Bronchial epithelial cell (primary cell): Measurements from ENCODE around the gene LAMA2. TPM values are rescaled to one million over a fixed set of nuclear protein-coding genes. Genes with fewer than 3 reads are reported as not detected.
A peak's percentile ranks its signal among the peaks of the same experiment; 100 is the strongest.

Source experiments
- DNase-seq: peaks from one replicate; pipeline ENCODE4 v3.0.0-alpha.2; 2010; ENCODE audit warnings: low read depth
- FAIRE-seq: peaks from 2 replicates; lab custom pipeline; 2011; peaks lifted over from hg19 to GRCh38; lab: Jason Lieb, UNC
- H3K27me3 ChIP-seq: 2 replicates; pipeline ENCODE4 v1.5.1; 2011; ENCODE audit warnings: low read length; ENCODE audit not compliant: control insufficient read depth, insufficient read depth
- H3K36me3 ChIP-seq: 2 replicates; pipeline ENCODE4 v1.5.1; 2011; ENCODE audit warnings: low read length; ENCODE audit not compliant: control insufficient read depth, insufficient read depth
- H3K4me3 ChIP-seq: 2 replicates; pipeline ENCODE4 v1.5.1; 2011; ENCODE audit warnings: mild to moderate bottlenecking, low read depth, low read length, control low read depth
- total RNA-seq: library from RNA; depleted of rRNA; stranded (reverse); fragments of >200 nt; gene quantifications from 2 replicates; pipeline ENCODE4 v1.2.1, GENCODE V29; 2014
- TF ChIP-seq, protein P1 (sequence below): IDR thresholded peaks from 2 replicates; pipeline ENCODE4 v1.5.1; 2011; ENCODE audit warnings: mild to moderate bottlenecking, moderate library complexity, low read length, control low read depth, inconsistent platforms; ENCODE audit not compliant: insufficient read depth, severe bottlenecking

LAMA2 gene
- total RNA-seq, 1 donor from 2014 or later, result 2.6 TPM

DNA sequence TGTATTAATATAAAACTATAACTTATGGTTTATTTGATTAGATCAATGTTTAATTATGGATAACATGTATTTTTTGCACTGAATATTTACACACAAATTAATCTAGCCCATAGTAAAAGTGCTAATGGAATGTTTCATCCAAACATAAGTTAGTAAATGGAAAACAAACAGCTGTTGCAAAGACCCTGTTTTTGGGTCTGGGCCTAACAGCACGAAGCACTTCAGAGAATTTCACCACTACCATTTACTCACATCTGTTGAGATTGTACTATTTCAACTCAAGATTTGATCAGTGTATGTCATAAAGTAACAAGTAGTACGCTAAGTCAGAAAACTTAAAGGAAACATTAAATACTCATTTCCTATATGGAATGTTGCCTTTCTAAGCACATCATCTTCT lies 359.6 kb downstream of the LAMA2 start:
- H3K36me3 ChIP-seq, result no peaks in the 10 kb centered on the region
- FAIRE-seq (no peak), DNase-seq (no peak)
- TF ChIP-seq, protein P1, sequence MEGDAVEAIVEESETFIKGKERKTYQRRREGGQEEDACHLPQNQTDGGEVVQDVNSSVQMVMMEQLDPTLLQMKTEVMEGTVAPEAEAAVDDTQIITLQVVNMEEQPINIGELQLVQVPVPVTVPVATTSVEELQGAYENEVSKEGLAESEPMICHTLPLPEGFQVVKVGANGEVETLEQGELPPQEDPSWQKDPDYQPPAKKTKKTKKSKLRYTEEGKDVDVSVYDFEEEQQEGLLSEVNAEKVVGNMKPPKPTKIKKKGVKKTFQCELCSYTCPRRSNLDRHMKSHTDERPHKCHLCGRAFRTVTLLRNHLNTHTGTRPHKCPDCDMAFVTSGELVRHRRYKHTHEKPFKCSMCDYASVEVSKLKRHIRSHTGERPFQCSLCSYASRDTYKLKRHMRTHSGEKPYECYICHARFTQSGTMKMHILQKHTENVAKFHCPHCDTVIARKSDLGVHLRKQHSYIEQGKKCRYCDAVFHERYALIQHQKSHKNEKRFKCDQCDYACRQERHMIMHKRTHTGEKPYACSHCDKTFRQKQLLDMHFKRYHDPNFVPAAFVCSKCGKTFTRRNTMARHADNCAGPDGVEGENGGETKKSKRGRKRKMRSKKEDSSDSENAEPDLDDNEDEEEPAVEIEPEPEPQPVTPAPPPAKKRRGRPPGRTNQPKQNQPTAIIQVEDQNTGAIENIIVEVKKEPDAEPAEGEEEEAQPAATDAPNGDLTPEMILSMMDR, result no peak
- H3K4me3 ChIP-seq, result no peak overlapping the region
- H3K27me3 ChIP-seq, result no peaks in the 10 kb centered on the region

DNA sequence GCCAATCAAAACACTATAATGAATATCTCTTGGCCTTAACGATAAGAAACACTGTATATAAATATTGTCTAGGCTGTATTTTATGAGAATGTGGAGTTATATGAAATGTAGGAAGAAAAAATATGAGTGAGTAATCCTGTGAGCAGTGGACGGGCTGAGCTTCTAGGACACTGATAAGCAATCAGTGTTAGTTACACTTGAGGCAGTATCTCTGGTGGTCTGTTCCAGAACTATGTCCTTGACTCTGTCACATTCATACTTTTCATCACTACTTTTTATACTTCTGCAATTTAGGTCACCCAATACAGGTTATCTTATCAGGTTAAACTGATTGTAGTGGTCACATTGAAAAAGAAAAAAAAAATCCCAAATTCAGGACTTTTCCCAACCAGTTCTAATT lies 360.4 kb downstream of the LAMA2 start:
- TF ChIP-seq, protein P1, result no peak
- no peaks in the 10 kb centered on the region for H3K36me3 ChIP-seq
- FAIRE-seq (no peak), DNase-seq (no peak)
- H3K27me3 ChIP-seq, result no peaks in the 10 kb centered on the region
- no peak overlapping the region for H3K4me3 ChIP-seq

DNA sequence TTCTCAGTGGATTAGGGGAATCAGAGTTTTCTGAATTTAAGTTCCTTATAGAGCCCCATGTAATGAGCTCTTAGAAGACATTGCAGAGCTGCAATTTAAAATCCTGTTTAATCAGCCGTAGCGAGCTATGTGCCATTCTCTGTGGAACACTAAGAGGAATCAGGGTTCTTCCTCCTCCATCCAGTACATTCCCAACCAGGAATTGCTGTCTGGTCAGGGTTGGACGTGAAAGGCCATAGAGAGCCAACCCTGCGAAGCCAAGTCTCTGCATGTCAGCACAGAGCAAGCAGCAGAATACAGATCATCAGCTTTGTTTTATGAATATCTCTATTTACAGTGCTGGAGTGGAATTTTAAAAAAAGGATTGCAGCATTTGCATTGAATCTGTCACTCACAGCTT lies 366.0 kb downstream of the LAMA2 start:
- Histone ChIP-seq H3K36me3 (no peaks in the 10 kb centered on the region), H3K27me3 (no peaks in the 10 kb centered on the region), H3K4me3 (no peak overlapping the region)
- FAIRE-seq, result no peak
- DNase-seq, result no peak
- TF ChIP-seq, protein P1, result no peak

DNA sequence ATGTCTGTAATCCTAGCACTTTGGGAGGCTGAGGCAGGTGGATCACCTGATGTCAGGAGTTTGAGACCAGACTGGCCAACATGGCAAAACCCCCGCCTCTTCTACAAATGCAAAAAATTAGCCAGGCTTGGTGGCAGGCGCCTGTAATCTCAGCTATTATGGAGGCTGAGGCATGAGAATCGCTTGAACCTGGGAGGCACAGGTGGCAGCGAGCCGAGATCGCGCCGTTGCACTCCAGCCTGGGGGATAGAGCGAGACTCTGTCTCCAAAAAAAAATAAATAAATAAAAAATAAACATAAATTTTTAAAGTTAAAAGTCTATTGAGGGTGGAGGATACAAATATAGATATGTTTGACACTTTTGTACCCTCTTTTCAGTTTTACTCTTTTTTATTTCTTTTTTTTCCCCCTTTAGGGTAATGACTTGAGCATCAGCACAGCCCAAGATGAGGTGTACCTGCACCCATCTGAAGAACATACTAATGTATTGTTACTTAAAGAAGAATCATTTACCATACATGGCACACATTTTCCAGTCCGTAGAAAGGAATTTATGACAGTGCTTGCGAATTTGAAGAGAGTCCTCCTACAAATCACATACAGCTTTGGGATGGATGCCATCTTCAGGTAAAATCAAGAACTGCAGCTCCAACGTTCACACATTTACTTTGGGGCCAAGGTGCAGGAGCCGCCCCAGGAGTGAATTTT lies 368.9 kb downstream of the LAMA2 start:
- TF ChIP-seq, protein P1, result peak; percentile 73
- Histone ChIP-seq H3K36me3 (no peaks in the 10 kb centered on the region), H3K27me3 (no peaks in the 10 kb centered on the region), H3K4me3 (no peak overlapping the region)
- FAIRE-seq, result no peak
- peak; percentile 76 for DNase-seq

GRCh38 chr6:129252377-129253071 lies 369.6 kb downstream of the LAMA2 start:
- FAIRE-seq, result no peak
- Histone ChIP-seq H3K36me3 (no peaks in the 10 kb centered on the region), H3K27me3 (no peaks in the 10 kb centered on the region), H3K4me3 (no peak overlapping the region)
- TF ChIP-seq, protein P1, result no peak
- DNase-seq, result no peak
